Epithelial cell of proximal tubule (primary cell): Measurements from ENCODE around the gene CYP4B1. TPM values are rescaled to one million over a fixed set of nuclear protein-coding genes. Genes with fewer than 3 reads are reported as not detected.
"Not testable (repeated sequence)": the region's sequence is repeated elsewhere in the genome, so short reads cannot be mapped to it uniquely, and the experiment has no call there.

Source experiments
- DNase-seq: peaks from one replicate; pipeline ENCODE4 v3.0.0-alpha.2; 2011; ENCODE audit warnings: low read depth
- H3K4me3 ChIP-seq: 2 replicates; pipeline ENCODE4 v1.5.1; 2011; ENCODE audit warnings: low read depth, mild to moderate bottlenecking, low read length
- total RNA-seq: library from RNA; depleted of rRNA; stranded (reverse); fragments of >200 nt; gene quantifications from 2 replicates; pipeline ENCODE4 v1.2.3, GENCODE V29; 2015
- TF ChIP-seq, protein P1 (sequence below): conservative IDR thresholded peaks from 2 replicates; pipeline ENCODE4 v1.5.1; 2012; ENCODE audit warnings: low read depth, mild to moderate bottlenecking, low read length

CYP4B1 gene
- not detected in 2 replicates for total RNA-seq

DNA sequence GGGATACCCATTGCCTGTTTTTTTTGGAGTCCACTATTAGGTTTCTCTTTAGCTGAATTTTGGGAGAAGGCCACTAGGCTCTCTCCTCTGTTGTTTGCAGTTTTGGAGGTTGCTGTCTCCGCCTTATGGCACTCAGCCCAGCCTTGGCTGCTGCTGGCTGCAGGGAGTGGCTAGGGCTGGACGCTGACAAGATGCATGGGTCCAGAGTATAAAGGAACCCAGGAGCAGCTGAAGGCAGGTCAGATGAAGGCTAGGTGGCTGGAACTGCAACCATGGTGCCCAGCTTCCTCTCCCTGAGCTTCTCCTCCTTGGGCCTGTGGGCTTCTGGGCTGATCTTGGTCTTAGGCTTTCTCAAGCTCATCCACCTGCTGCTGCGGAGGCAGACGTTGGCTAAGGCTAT lies at the start of gene CYP4B1:
Gene CYP4B1, plus strand, starts transcription at position 237 of the 400 bp plus-strand sequence. Its CDS starts 36 bp downstream, at position 273.
- TF ChIP-seq, protein P1, sequence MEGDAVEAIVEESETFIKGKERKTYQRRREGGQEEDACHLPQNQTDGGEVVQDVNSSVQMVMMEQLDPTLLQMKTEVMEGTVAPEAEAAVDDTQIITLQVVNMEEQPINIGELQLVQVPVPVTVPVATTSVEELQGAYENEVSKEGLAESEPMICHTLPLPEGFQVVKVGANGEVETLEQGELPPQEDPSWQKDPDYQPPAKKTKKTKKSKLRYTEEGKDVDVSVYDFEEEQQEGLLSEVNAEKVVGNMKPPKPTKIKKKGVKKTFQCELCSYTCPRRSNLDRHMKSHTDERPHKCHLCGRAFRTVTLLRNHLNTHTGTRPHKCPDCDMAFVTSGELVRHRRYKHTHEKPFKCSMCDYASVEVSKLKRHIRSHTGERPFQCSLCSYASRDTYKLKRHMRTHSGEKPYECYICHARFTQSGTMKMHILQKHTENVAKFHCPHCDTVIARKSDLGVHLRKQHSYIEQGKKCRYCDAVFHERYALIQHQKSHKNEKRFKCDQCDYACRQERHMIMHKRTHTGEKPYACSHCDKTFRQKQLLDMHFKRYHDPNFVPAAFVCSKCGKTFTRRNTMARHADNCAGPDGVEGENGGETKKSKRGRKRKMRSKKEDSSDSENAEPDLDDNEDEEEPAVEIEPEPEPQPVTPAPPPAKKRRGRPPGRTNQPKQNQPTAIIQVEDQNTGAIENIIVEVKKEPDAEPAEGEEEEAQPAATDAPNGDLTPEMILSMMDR, result no peak
- DNase-seq, result no peak
- no peak within 1 kb of the TSS for H3K4me3 ChIP-seq

DNA sequence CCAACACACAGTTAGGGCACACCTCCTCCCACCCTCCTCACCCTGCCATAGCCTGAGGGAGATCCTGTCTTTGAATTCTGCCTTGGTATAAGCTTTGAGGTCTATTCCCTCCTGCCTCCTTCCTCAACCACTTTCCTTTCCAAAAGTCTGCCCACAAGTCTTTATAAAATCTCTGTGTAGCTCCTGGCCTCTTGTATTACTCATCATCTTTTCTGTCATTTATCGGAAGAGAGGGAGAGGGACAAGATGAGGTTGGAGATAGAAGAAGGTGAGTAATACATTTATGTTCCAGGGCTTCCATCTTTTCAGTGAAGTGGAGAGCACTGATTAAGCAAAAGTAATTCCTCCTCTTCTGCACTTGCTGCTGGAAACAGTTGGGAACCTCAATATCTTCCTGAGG lies 49.4 kb upstream of the CYP4B1 start:
- no peak overlapping the region for H3K4me3 ChIP-seq
- TF ChIP-seq, protein P1, result no peak
- DNase-seq, result no peak

DNA sequence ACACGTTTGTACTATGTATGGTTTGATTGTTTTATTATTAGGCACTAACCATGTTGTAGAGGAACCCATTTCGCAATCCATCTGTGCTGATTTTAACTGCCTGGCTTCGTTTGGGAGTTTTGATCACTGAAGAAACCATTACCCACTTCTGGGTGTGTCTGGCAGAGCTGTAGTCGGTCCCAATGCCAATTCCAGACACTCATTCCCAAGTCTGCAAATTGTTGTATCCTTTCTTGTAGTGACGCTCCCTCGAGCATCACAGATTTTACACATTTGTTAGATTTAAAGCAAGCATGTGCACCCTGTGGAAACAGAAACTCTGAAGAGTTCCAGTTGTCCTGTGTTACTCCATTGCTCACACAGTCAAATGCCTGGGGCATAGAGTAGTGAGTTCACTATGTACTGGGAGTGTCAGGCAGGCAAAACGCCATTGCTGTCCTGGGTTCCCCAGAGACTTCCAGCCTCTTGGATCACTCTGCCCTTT lies 48.9 kb upstream of the CYP4B1 start:
- TF ChIP-seq, protein P1, result no peak
- no peak for DNase-seq
- H3K4me3 ChIP-seq, result no peak overlapping the region

DNA sequence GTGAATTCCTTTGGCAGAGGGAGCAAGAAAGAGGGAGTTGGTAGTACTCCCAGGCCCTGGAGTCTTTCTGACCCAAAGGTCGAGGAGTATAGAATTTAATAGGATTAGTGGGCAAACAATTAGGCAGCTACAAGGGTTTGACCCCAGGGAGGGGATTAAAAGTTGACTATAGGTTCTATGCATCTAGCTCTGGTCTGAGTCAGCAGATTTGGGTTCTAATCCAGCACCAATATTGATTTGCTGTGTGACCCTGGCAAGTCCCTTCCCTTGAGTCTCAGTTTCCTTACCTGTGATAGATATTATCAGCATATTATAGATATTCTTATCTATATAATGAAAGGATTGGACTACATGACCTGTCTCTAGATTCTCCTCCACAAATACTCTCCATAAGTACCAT lies 44.9 kb upstream of the CYP4B1 start:
- no peak for DNase-seq
- TF ChIP-seq, protein P1, result no peak
- no peak overlapping the region for H3K4me3 ChIP-seq

DNA sequence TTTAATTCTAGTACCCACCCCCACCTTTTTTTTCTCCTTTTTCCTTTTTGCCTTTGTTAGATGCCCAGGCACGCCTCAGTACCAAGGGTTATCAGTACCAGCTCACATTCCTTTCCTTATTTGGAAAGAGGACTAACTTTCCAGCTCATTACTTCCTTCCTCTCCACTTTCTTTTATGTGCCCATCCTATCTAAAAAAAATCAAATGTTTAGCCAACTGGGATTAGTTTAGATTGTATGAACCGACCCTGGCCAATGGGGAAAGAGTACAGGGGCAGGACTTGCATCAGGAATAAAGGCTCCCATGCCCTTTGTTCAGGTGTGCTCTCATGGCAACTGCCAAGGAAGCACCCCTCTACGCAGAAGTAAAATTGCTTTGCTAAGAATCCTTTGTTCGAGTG lies 44.1 kb upstream of the CYP4B1 start:
- not testable (repeated sequence) for DNase-seq

DNA sequence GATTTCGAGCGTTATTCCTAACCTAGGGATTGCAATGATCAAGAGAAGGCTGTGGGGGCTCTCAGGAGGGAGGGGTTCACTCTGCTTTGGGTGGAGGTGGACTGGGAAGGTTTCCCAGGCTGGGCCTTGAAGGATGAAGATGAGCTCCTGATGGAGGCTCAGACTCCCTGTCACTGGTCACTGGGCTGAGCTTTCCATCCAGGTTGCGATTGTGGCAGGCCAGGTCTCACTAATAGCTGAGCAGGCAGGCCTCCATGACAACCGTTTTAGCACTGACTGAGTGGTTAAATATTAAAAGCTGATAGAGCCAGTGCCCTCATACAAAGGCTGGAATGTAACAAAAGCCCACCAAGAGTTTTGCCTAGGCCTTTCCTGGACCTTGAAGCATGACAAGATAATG lies 43.7 kb upstream of the CYP4B1 start:
- H3K4me3 ChIP-seq, result no peak overlapping the region
- TF ChIP-seq, protein P1, result no peak
- no peak for DNase-seq

More for the DNA sequence above, 44.1 kb upstream of the CYP4B1 start:
- H3K4me3 ChIP-seq, result not testable (repeated sequence)

DNA sequence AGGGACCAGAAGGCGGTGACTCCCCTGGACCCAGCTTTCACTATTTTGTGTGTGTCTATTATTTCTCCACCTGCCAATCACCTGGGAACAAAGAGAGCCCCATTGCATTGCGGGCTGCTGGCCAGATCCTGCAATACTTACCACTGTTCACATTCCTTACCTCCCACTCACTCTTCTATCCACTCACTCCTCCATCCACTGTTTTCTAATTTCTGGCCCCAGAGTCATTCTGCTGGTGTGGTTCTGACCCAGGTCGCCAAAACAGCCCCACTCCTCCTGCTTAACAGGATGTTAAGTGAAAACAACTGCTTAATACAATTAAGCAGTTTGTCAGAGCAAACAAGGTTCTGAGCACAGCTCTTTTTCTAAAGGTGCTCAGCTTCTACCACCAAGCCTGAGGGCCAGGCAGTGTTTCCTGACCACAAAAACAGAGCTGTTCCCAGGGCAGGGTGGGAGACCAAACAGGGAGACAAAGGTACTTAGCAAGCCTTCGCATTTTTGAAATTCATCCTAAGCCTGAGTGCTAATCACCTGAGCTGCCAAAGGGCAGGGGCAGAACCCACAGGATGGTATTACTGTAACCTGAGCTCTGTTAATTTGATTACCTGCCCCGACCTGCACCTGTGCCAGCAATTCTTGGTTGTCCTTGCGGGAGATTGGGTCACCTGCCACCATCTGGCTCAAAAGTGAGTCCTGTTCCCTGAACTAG lies 41.4 kb upstream of the CYP4B1 start:
- peak; percentile 41 for DNase-seq
- H3K4me3 ChIP-seq, result no peak overlapping the region
- TF ChIP-seq, protein P1, result no peak
